MCF 10A (cell line): Measurements from ENCODE around the gene KIF26A. TPM values are rescaled to one million over a fixed set of nuclear protein-coding genes. Genes with fewer than 3 reads are reported as not detected.

Experiments used
- BruUV-seq: library from RNA; stranded (reverse); fragments of 400-500 nt; replicated peaks from 2 replicates; lab custom pipeline; 2021; lab: Mats Ljungman, UMichigan
- CTCF ChIA-PET: fragments of 300-600 bp; sonication (Branson Sonifier 250); formaldehyde crosslinking; extraction: SDS; loops from one replicate; lab custom pipeline; 2021; ENCODE audit warnings: antibody characterized with exemption, inconsistent platforms; lab: Yijun Ruan, JAX
- POLR2A ChIA-PET: fragments of 300-600, 350-650 bp; sonication (Branson Sonifier 250); formaldehyde crosslinking; extraction: SDS; loops from one replicate; lab custom pipeline; 2020; ENCODE audit warnings: antibody characterized with exemption, inconsistent platforms; lab: Yijun Ruan, JAX
- DNase-seq: peaks from one replicate; pipeline ENCODE4 v3.0.0-alpha.2; 2018; ENCODE audit not compliant: unreplicated experiment
- H3K27ac Mint-ChIP-seq: one replicate; pipeline ENCODE4 v1.8.0; 2022; ENCODE audit warnings: mild to moderate bottlenecking, low read depth, mixed read lengths; ENCODE audit not compliant: unreplicated experiment
- H3K27me3 Mint-ChIP-seq: one replicate; pipeline ENCODE4 v1.8.0; 2022; ENCODE audit warnings: mixed read lengths; ENCODE audit not compliant: insufficient read depth, unreplicated experiment
- H3K36me3 Mint-ChIP-seq: one replicate; pipeline ENCODE4 v1.8.0; 2022; ENCODE audit warnings: mild to moderate bottlenecking, moderate library complexity, mixed read lengths; ENCODE audit not compliant: insufficient read depth, unreplicated experiment
- H3K4me1 Mint-ChIP-seq: one replicate; pipeline ENCODE4 v1.8.0; 2022; ENCODE audit warnings: mixed read lengths; ENCODE audit not compliant: insufficient read depth, unreplicated experiment
- H3K4me3 Mint-ChIP-seq: one replicate; pipeline ENCODE4 v1.8.0; 2022; ENCODE audit warnings: mild to moderate bottlenecking, moderate library complexity, mixed read lengths; ENCODE audit not compliant: unreplicated experiment
- H3K9me3 Mint-ChIP-seq: one replicate; pipeline ENCODE4 v1.8.0; 2022; ENCODE audit warnings: mixed read lengths; ENCODE audit not compliant: unreplicated experiment
- intact Hi-C: fragments of 100-400 bp; cut with micrococcal nuclease; formaldehyde crosslinking; loops from 2 replicates; pipeline ENCODE4 v1.14.1; 2022
- total RNA-seq: library from RNA; stranded (reverse); gene quantifications from 2 replicates; pipeline ENCODE4 v1.2.3, GENCODE V29; 2022
- TF ChIP-seq, protein P1 (sequence below): fragments of 200-600 bp; IDR thresholded peaks from one replicate; pipeline ENCODE4 v1.8.0; 2022; ENCODE audit warnings: antibody characterized with exemption, mild to moderate bottlenecking; ENCODE audit not compliant: unreplicated experiment

Gene KIF26A
- total RNA-seq, 1 experiment from 2014 or later: 0.26 TPM

DNA sequence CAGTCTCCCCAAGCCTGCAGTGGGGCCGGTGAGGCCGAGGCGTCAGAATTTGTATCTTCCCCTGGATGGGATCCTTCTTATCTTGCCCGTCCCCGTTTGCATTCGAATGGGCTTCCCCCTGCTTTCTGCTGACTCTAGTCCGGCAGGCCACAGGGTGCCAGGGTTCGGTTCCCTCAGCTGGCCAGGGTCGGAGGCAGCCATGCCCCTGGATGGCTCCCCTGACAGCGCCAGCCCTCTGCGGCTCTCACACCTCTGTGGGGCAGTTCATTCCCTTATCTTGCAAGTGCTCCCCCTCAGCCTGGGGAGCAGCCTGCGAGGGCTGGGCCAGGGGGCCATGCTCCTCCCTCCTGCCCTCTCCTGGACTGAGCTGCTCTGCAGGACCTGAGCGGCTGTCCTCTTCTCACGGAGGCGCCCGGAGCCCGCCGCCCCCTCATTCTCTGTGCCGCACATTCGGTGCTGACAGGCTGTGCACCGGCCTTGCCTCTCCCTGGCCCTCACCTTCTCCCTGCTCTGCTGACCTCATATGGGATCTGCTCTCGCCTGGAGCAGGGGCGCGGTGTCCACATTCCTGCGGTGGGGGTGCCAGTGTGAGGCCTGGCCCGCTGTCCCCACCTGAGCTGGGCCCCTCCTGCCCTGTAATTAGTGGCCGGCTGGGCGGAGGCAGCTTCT lies 32.8 kb downstream of the KIF26A start:
- TF ChIP-seq, protein P1, sequence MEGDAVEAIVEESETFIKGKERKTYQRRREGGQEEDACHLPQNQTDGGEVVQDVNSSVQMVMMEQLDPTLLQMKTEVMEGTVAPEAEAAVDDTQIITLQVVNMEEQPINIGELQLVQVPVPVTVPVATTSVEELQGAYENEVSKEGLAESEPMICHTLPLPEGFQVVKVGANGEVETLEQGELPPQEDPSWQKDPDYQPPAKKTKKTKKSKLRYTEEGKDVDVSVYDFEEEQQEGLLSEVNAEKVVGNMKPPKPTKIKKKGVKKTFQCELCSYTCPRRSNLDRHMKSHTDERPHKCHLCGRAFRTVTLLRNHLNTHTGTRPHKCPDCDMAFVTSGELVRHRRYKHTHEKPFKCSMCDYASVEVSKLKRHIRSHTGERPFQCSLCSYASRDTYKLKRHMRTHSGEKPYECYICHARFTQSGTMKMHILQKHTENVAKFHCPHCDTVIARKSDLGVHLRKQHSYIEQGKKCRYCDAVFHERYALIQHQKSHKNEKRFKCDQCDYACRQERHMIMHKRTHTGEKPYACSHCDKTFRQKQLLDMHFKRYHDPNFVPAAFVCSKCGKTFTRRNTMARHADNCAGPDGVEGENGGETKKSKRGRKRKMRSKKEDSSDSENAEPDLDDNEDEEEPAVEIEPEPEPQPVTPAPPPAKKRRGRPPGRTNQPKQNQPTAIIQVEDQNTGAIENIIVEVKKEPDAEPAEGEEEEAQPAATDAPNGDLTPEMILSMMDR: no peak
- Mint-ChIP-seq H3K27me3 (no peaks in the 10 kb centered on the region), H3K4me1 (no peaks in the 10 kb centered on the region), H3K27ac (no peak overlapping the region), H3K4me3 (no peak overlapping the region), H3K36me3 (no peaks in the 10 kb centered on the region), H3K9me3 (no peaks in the 10 kb centered on the region)
- intact Hi-C loops: no loop called here
- DNase-seq: peak; percentile 5
- ChIA-PET POLR2A (no interaction called here), CTCF (interaction anchor here (0.6 kb wide), 1 partner anchor 477 kb away, joined by 3 read pairs; no protein-coding TSS in a partner anchor)
- no TSS peak for BruUV-seq

DNA sequence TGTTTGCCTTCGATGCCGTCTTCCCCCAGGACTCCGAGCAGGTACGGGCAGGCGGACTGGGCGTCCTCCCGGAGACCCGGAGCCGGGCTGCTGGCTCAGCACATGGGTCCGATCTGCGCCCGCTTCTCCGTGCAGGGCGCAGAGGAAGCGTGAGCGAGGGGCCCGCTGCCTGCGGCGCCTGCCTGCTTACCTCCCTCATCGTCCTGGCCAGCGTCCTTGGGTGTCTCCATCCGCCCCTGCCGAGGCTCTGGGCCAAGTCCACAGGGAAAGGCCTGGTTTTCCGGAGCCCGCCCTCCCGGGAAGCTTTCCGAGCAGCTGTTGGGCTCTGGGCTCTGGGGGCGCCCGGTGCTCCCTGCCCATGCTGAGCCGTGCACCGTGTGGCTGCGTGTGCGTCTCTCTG lies 33.5 kb downstream of the KIF26A start:
- H3K27ac Mint-ChIP-seq: no peak overlapping the region
- no peaks in the 10 kb centered on the region for H3K9me3 Mint-ChIP-seq
- DNase-seq: no peak
- H3K4me1 Mint-ChIP-seq: no peaks in the 10 kb centered on the region
- ChIA-PET POLR2A (no interaction called here), CTCF (interaction anchor here (0.6 kb wide), 1 partner anchor 477 kb away, joined by 3 read pairs; no protein-coding TSS in a partner anchor)
- TF ChIP-seq, protein P1: no peak
- no peak overlapping the region for H3K4me3 Mint-ChIP-seq
- no peaks in the 10 kb centered on the region for H3K27me3 Mint-ChIP-seq
- intact Hi-C loops: no loop called here
- BruUV-seq: no TSS peak
- no peaks in the 10 kb centered on the region for H3K36me3 Mint-ChIP-seq

DNA sequence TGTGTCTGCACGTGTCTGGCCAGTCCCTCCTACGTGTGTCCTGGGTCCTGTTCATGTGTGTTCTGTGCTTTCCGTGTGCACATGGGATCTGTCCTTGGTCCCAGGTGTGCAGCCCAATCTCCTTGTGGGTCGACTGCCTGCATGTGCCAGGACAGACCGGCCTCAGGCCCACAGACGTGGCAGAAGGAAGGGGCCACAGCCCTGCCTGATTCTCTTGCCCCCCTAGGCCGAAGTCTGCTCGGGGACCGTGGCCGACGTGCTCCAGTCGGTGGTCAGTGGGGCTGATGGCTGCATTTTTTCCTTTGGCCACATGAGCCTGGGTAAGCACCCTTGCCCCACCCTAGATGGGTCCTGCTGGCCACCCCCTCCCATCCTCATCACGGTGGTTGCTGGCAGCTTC lies 34.0 kb downstream of the KIF26A start:
- no TSS peak for BruUV-seq

DNA sequence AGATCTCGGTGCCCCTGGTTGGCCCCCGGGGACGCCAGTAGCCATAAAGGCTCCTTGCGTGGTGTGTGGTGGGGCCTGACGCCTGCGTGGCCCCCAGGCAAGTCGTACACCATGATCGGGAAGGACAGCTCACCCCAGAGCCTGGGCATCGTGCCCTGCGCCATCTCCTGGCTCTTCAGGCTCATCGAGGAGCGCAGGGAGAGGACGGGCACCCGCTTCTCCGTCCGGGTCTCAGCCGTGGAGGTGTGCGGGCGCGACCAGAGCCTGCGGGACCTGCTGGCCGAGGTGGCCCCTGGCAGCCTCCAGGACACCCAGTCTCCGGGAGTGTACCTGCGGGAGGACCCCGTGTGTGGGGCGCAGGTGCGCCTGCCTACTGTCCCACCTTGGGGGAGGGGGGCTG lies 34.5 kb downstream of the KIF26A start:
- H3K4me1 Mint-ChIP-seq: no peaks in the 10 kb centered on the region
- no peaks in the 10 kb centered on the region for H3K36me3 Mint-ChIP-seq
- CTCF ChIA-PET: no interaction called here
- H3K9me3 Mint-ChIP-seq: no peaks in the 10 kb centered on the region
- POLR2A ChIA-PET: no interaction called here
- no peak overlapping the region for H3K4me3 Mint-ChIP-seq
- intact Hi-C loops: no loop called here
- TF ChIP-seq, protein P1: no peak
- H3K27me3 Mint-ChIP-seq: no peaks in the 10 kb centered on the region
- no peak overlapping the region for H3K27ac Mint-ChIP-seq
- BruUV-seq: no TSS peak
- no peak for DNase-seq

More for the DNA sequence above, 34.0 kb downstream of the KIF26A start:
- intact Hi-C loops: no loop called here
- no peaks in the 10 kb centered on the region for H3K27me3 Mint-ChIP-seq
- CTCF ChIA-PET: no interaction called here
- no peaks in the 10 kb centered on the region for H3K36me3 Mint-ChIP-seq
- no peak overlapping the region for H3K4me3 Mint-ChIP-seq
- H3K4me1 Mint-ChIP-seq: no peaks in the 10 kb centered on the region
- no peak for DNase-seq
- POLR2A ChIA-PET: no interaction called here
- H3K9me3 Mint-ChIP-seq: no peaks in the 10 kb centered on the region
- TF ChIP-seq, protein P1: no peak
- H3K27ac Mint-ChIP-seq: no peak overlapping the region
